Astrocyte of the spinal cord (primary cell): ENCODE data around the gene ACOX1.

Source experiments
- DNase-seq: peaks from one replicate; pipeline ENCODE4 v3.0.0; 2011; ENCODE audit warnings: low read depth, low spot score
- H3K4me3 ChIP-seq: 2 replicates; pipeline ENCODE4 v1.5.1; 2011; ENCODE audit warnings: low read depth, mild to moderate bottlenecking, low read length, moderate library complexity
- CTCF ChIP-seq: IDR thresholded peaks from 2 replicates; pipeline ENCODE4 v1.5.1; 2012; ENCODE audit warnings: low read depth, mild to moderate bottlenecking, low read length, inconsistent platforms
- in situ Hi-C: cut with HindIII; loops from 2 replicates; pipeline ENCODE4 v1.10.0; 2017; ENCODE audit warnings: low sequenced_read_pairs

ACOX1 gene

GRCh38 chr17:75920045-75920560 is 58.9 kb downstream of the ACOX1 start:
- TF ChIP-seq CTCF, result no peak
- no peak overlapping the region for H3K4me3 ChIP-seq
- in situ Hi-C loops, result no loop called here
- no peak for DNase-seq

GRCh38 chr17:75919611-75920010 is 59.4 kb downstream of the ACOX1 start:
- no peak overlapping the region for H3K4me3 ChIP-seq
- TF ChIP-seq CTCF, result no peak
- in situ Hi-C loops, result no loop called here
- no peak for DNase-seq

- in situ Hi-C loops, result no loop called here
- TF ChIP-seq CTCF, result no peak
- no peak for DNase-seq
- H3K4me3 ChIP-seq, result no peak overlapping the region
Measured at GRCh38 chr17:75917917-75918445, 61.0 kb downstream of the ACOX1 start.

- H3K4me3 ChIP-seq, result no peak overlapping the region
- in situ Hi-C loops, result no loop called here
- DNase-seq, result no peak
- TF ChIP-seq CTCF, result no peak
Measured at GRCh38 chr17:75917141-75917916, 61.6 kb downstream of the ACOX1 start.

GRCh38 chr17:75915268-75915667 is 63.7 kb downstream of the ACOX1 start:
- in situ Hi-C loops, result no loop called here
- H3K4me3 ChIP-seq, result no peak overlapping the region
- no peak for DNase-seq
- no peak for TF ChIP-seq CTCF

GRCh38 chr17:75914643-75915267 is 64.2 kb downstream of the ACOX1 start:
- in situ Hi-C loops, result no loop called here
- no peak for DNase-seq
- H3K4me3 ChIP-seq, result no peak overlapping the region
- TF ChIP-seq CTCF, result no peak
